Measurements from ENCODE around the gene COA1.

- TF ChIP-seq POLR2A (IDR thresholded peaks at IDR 0.05; ENCODE audit: low read depth, low read length) (no peak), CTCF (IDR thresholded peaks at IDR 0.05; ENCODE audit: extremely low read depth in 1 of 2, insufficient read depth in 1 of 2, low read depth in 1 of 2, low read length in 2 of 2) (no peak), POLR2AphosphoS5 (IDR thresholded peaks at IDR 0.05; ENCODE audit: insufficient read depth, low read depth, low read length) (no peak), EZH2 (IDR thresholded peaks at IDR 0.05; ENCODE audit: borderline replicate concordance, low read depth, low read length, severe bottlenecking) (no peak), GATA2 (IDR thresholded peaks at IDR 0.05; ENCODE audit: insufficient read depth, insufficient read length, low read depth, low read length) (no peak)
Measured at GRCh38 chr7:43753843-43754242, 24.5 kb upstream of the COA1 start.
